ENCODE results near the gene BANF1.
"Not testable (repeated sequence)": the region's sequence is repeated elsewhere in the genome, so short reads cannot be mapped to it uniquely, and the experiment has no call there.

The BANF1 gene

DNA sequence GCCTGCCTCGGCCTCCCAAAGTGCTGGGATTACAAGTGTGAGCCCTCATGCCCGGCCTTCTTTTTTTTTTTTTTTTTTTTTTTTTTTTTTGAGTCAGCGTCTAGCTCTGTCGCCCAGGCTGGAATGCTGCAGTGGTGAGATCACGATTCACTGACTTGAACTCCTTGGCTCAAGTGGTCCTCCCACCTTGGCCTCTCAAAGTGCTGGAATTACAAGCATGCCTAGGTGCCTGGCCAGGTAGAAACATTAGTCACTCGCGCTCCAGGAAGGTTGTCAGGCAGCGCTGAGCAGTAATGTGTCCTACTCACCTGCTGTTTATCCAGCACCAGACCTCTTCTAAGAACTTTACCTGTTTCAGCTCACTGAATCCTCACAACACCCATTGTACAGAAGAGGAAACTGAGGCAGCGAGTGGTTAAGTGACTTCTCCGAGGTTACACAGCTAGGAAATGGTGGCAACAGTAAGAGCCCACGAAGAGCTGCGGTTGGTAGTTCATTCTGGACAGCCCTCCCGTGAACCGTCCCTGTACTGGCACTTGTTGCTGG lies 9.0 kb downstream of the BANF1 start:
- DNase-seq (ENCODE audit: low spot score): peak; percentile 57

DNA sequence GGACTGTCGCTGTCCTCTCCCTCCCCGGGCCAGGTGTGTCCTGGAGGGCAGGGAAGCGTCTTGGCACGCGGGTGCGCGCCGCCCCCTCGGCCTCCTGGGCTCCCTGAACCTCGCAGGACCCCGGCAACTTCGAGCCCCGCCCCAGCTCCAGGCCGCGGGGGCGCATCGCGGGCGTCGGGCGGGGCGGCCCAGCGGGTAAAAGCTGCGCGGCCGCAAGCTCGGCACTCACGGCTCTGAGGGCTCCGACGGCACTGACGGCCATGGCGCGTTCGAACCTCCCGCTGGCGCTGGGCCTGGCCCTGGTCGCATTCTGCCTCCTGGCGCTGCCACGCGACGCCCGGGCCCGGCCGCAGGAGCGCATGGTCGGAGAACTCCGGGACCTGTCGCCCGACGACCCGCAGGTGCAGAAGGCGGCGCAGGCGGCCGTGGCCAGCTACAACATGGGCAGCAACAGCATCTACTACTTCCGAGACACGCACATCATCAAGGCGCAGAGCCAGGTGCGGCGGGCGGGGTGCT lies 9.5 kb downstream of the BANF1 start, which contains the start of gene CST6:
Gene CST6 (plus strand): TSS at position 224 of the 519 bp plus-strand sequence. CDS start 37 bp downstream, at position 261.
- DNase-seq (ENCODE audit: low spot score): no peak

DNA sequence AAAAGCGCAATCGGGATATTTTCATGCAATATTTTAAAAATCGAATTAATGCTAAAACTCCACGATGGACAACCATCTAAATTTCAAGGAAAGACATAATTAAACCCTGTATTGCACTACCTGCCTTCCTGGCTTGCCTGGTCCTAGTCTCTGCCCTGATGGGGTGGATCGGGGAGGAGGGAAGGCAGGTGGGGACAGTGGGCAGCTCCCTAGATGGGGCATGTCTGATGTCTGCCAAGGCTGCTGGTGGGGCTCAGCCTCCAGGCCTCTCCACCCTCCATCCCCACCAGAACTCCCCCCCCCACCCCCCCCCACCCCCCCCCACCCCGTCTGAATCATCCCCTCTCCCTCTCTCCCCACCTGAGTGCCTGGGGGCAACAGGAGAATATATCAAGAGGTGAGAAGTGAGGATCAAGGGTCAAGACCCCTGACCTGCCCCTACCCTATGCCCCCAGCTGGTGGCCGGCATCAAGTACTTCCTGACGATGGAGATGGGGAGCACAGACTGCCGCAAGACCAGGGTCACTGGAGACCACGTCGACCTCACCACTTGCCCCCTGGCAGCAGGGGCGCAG lies 10.2 kb downstream of the BANF1 start:
- DNase-seq (ENCODE audit: low spot score): no peak

DNA sequence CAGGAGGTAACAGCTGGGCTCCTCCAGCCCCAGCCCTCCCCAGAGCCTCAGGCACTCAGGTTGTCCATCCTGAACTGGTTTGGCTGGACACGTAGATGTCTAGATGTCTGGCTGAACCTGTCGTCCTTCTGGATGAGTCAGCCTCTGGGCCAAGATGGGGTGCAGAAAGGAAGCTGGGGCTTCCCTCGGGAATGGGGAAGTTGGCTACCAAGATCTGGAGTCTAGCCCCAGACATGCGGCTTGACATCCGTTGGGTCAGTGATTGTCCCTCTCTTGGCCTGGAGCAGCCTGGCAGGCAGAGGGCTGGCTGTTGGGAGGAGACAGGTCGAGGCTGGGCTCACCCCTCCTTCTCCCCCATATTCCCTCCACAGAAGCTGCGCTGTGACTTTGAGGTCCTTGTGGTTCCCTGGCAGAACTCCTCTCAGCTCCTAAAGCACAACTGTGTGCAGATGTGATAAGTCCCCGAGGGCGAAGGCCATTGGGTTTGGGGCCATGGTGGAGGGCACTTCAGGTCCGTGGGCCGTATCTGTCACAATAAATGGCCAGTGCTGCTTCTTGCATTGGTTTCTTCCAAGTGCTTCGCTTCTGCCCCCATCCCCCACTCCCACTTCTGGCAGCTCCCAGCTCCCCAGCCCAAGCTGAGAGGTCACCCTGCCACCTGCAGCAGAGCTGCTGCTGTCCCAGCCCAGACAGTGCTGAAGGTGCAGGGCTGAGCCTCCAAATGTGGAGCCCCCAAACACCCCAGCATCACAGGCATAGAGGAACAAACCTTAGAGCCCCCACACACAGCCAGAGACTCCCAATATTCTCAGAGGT lies 10.9 kb downstream of the BANF1 start:
- DNase-seq (ENCODE audit: low spot score): no peak

DNA sequence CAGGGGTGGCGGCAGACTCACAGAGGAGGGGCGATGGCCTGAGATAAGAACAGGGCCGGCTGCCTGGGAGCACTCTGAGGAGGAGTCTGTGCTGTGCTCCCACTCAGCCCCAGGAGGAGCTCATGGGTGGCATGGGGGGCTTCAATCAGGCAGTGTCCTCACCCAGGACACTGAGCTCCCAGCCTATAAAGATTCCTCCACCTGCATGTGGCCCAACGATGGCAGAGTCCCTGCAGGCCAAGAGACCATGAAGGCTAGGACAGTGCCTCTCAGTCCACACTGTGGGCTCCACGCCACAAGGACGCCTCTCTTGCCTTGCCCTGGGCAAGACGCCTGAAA lies 11.4 kb downstream of the BANF1 start:
- no peak for DNase-seq (ENCODE audit: low spot score)

DNA sequence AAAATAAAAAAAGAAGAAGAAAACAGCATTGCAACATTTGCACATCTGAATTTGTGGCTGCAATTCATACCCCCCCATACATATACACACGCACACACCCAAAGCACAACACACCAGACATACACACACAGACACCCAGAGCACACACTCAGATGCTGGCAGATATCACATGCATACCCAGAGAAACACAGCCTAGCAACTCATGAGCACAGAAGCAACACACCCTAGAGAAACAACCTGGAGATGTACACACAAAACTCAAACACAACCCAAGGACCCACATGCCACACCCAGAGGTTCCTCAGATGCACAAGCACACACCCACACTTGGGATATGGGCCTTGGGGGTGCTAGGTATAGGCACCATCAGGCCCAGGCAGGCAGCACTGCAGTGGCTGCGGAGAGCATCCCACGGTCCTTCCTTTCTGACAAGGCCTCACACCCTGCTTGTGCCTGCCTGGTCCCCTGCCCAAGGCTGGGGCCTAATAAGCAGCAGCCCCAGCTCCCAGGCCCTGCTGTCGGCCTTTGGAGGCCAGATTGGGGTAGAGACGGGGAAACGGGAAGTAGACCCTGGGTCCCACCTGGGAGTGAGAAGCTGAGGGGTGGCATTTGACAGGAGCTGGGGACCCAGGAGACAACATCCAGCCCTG lies 12.6 kb downstream of the BANF1 start:
- no peak for DNase-seq (ENCODE audit: low spot score)

DNA sequence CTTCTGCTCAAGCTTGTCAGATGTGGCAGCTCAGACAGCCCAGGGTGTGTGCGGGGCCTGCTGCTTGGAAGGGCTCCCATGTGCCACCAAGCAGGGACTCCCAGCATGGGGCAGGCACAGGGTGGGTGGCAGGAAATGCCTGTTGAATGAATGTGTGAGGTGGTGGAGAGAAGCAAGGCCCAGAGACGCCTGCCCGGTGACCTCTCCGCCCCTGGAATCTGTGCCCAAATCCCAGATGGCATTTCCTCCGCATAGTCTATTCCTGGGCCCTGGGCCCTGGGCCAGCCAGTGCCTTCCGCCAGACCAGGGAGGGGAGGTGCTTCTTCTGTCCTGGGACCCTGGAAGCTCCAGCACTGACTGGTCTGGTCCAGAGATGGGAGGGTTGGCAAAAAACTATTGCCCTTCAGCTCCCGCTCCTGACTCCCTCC lies 13.2 kb downstream of the BANF1 start:
- peak; percentile 56 for DNase-seq (ENCODE audit: low spot score)

DNA sequence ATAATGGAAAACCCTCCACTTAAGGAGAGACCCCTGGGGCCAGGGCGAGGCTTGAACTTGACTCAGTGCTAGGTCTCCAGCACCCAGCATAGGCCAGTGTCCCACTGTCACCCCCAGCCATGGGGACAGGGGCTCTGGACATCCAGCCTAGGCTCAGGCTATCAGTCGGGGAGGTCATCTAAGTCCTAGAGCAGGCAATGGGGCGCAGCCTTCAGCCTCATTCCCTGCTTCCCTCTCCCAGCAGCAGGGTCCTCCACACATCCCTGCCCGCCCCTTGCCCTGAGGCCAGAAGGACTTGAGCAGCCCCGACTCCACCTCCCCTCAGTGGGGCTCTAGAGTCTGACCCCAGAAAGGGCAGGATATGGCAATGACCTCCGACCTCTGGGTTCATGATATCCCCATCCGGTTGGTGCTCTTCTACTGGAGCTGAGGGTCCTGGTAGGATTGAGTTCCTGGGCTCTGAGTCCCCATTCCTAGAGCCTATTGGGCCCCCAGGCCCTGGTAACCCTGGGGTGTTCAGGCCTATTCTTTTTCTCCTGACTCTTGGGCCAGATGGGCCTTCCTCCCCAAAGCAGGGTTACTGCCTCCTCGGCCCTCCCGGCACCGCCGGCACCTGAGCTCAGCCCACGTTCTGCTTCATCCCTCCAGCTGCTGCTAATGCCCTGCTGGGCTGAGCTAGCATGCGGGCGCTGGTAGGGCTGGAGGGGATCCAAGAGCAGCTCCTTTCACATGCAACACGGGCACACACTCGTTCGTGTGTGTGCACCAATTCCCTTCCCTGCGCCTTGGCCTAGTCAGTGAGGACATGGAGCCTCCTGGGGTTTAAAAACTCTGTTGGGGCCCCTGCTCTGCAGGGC lies 13.9 kb downstream of the BANF1 start:
- no peak for DNase-seq (ENCODE audit: low spot score)

DNA sequence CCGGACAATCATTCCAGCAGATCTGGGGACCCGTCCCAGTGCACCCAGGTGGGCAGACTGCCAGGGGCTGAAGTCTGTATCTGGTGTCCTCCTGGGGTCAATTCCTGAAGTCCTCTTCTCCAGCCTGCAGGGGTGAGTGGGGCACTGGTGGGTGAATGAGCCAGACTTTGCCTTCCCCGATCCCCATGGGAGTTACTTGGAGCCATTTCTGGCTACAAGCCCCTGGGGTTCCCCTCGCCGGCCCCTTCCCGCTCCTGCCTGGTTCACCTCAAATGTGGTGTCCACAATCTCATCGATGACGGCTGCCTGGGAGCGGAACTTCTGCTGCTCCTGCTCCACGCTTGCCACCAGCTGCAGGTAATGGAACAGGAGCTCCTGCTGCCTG lies 14.5 kb downstream of the BANF1 start:
- no peak for DNase-seq (ENCODE audit: low spot score)

DNA sequence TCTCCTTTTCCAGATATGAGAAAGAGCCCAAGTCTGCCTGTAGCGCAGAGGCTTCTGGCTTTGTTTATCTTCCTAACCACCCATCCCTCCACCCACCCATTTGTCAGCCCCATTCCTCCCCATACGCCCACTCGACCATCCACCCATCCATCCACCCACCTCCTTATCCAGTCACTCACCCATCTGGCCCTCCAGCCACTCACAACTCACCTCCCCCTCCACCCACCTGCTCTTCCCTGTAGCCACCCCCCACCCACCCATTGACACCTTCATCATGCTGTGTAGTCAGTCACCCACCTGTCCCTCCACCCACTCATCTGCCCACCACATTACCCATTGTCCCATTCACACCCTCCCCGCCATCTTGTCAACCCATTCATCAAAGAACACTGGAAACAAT lies 15.0 kb downstream of the BANF1 start:
- no peak for DNase-seq (ENCODE audit: low spot score)

DNA sequence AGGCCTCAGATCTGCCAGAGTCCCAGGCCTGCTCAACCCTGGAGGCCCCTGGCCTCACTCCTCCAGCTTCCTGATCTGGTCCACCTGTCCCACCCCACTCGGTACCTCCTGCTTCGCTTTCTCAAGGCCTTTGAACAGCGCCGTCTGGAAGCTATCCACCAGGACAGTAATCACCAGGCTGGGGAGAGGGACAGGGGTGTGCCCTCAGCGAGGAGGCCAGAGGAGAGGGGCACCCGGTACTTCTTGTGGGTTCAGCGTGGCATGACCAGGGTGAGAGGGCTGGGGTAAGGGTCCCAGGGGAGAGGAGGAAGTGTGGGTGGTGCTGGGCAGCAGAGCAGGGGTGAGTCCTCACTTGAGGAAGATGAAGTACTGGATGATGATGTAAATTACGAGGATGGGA lies 17.9 kb downstream of the BANF1 start:
- no peak for DNase-seq (ENCODE audit: low spot score)

DNA sequence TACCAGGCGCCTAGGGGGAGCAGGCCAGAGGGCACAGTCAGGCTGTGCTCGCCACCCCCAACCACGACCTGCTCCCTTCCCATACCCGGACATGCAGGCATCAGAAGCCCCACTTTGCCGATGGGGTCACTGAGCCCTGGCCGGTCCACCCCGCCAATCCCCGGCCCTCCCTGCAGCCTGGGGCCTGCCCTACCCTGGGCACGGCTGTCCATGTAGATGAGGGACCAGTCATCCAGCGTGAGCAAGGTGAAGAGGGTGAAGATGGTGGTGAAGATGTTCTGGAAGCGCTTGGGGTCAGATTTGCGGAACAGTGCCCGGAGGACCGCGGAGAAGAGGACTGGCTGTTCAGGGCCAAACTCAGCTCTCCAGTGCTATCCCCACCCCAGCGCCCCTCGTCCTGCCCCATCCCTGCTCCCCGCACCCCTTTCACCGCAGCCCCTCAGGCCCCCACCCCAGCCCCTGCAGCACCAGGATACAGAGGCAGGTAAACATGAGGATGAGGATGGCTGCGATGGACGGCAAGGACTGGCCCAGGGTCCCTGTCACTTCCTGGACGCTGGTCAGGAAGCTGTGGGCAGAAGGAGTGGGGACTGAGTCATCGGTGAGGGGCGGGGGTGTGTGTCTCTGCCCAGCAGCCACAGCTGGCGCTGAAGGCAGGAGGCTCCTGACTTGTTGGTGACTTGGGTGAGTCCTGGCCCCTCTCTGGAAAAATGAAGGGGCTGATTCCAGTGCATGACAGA lies 18.5 kb downstream of the BANF1 start:
- peak; percentile 93 for DNase-seq (ENCODE audit: low spot score)

DNA sequence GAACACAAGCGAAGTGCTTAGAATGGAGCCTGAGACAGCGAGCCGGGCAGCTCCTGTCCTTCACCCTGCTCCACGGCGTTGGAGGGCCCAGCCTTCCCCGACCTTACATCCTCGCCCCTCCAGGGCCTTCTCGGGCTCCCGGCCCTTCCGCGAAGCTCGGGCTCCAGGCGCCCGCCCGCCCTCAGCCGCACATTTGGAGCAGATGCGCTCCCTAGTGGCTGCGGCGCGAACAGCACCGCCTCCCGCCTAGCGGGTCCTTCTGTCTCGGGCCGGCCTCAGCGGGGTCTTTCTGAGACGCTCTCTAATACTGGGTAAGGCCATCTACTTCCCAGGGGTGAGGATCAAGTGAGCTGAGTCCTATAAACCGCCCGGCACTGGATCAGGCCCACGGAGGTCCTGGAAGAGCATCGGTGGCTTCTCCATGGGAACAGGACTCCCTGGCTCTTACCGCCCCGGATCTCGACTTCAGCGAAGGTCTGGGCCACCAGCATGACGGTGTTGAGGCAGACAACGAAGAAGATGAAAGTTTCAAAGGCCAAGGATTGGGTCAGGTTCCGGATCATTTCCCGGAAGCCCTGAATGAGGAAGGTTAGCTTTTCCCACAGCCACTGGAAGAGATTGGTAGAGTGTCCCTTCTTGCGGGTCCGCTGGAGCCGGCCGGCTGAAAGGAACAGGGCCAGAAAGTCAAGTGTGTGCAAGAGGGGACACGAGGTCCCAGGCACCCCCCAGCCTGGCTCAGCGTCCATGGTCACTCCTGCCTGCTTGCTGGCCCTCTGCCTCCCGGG lies 20.3 kb downstream of the BANF1 start:
- peak; percentile 94 for DNase-seq (ENCODE audit: low spot score)

DNA sequence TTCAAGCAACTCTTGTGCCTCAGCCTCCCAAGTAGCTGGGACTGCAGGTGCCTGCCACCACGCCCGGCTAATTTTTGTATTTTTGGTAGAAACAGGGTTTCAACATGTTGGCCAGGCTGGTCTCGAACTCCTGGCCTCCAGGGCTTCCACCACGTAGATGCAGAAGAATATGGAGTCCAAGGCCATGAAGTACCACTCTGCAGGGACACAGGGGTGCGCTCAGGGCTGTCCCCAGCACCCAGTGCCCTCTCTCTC lies 20.8 kb downstream of the BANF1 start:
- not testable (repeated sequence) for DNase-seq (ENCODE audit: low spot score)

DNA sequence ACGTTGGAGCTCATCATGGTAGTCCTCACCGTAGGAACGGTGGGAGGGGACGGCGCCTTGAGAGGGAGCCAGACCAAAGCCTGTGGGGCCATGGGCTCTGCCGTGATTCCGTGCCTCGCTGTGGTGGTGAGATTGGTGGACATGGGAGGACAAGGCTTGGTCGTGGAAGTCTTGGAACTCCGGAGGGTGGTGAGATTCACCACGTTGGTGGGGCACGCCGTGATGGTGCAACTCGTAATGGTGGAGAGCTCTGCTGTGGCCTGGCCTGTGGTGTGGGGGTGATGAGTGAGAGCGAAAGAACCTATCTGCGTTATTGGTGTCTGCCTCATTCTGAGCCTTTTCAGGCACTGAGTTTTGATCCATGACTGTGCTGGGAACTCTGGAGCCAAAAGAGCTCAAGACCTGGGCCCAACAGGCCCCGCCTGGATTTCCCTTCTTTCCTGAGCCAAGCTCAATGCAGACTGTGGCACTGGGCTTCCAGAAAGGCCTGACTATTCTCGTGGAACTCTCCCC lies 23.8 kb downstream of the BANF1 start, which contains the start of gene CATSPER1:
Gene CATSPER1 (minus strand): TSS at position 463 of the 513 bp plus-strand sequence. CDS start 100 bp downstream, at position 363.
- no peak for DNase-seq (ENCODE audit: low spot score)

DNA sequence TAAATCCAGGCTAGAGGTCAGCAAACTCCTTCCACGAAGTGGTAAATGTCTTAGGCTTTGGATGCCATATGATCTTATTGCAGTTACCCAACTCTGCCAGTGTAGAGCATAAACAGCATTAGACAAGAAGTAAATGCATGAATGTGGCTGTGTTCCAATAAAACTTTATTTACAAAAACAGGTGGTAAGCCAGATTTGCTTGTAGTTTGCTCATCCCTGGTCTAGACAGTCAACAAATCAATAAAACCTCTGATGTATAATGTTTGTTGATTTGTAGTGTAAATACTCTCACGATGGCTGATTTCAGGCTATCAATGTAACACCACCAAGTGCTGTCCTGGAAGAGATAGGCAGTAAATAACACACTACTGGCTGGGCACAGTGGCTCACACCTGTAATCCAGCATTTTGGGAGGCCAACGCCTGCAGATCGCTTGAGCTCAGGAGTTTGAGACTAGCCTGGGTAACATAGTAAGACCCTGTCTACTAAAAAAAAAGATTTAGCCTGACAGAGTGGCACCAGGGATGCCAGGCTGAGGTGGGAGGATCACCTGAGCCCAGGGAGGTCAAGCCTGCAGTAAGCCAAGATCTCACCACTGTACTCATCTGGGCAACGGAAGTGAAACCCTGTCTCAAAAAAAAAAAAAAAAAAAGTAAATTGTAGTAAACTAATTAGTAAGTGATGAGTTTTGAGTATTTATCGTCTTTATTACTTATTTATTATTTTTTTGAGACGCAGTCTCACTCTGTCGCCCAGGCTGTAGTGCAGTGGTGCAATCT lies 30.8 kb downstream of the BANF1 start:
- no peak for DNase-seq (ENCODE audit: low spot score)

DNA sequence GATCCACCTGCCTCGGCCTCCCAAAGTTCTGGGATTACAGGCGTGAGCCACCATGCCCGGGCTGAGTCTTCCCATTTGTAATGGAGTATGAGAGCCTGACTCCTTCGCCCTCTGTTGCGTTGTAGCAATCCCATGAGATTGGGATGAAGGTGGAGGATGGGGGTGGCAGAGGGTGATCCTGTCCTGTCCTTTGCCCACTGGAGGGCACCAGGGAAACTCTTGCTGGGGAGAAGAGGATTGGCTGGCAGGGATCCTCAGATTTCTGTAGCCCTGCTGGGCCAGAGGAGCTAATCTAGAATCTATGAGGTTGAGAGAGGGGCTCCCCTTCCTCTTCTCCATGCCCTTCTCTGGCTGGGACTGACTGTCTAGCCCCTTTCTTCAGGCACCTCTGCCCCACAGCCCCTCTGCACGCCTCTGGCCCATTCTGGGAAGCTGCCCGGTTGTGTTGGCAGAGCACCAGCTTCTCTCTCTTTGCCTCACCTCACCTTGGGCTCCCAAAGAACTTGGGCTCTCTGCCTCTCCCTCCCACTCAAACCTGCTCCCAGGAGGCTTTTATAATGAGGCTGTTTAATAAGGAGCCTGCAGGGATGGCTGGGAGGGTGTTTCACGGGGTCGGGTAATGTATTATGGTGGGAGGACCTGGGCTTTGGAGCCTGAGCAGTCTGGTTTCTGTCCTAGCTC lies 33.5 kb downstream of the BANF1 start:
- no peak for DNase-seq (ENCODE audit: low spot score)

DNA sequence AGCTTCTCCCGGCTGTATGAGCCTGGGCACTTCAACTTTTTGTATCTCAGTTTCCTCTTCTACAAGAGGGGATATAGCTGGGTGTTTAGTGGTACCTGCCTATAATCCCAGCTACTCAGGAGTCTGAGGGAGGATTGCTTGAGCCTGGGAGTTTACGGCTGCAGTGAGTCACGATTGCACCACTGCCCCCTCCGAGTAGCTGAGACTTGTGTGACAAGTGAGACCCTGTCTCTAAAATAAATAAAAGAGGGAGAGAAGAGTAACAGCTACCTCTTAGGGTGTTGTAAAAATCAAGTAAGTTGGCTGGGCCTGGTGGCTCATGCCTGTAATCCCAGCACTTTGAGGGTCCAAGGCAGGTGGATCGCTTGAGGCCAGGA lies 34.0 kb downstream of the BANF1 start:
- no peak for DNase-seq (ENCODE audit: low spot score)

DNA sequence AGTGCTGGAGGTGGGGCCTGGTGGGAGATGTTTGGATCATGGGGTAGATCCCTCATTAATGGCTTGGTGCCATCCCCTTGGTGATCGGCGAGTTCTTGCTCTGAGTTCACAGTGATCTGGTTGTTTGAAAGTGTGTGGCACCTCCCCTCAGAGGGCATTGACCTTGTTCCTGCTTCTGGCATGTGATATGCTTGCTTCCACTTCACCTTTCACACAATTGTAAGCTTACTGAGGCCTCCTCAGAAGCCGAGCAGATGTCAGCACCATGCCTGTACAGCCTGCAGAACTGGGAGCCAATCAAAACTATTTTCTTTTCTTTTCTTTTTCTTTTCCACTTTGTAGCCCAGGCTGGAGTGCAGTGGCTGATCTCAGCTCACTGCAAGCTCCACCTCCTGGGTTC lies 35.0 kb downstream of the BANF1 start:
- DNase-seq (ENCODE audit: low spot score): no peak

All from AG20443 (cell line).